GM18867 (cell line): ENCODE measurements around the gene CHTF18.
A peak's percentile ranks its signal among the peaks of the same experiment; 100 is the strongest.
"Not testable (repeated sequence)": the region's sequence is repeated elsewhere in the genome, so short reads cannot be mapped to it uniquely, and the experiment has no call there.

ENCODE experiments used
- ATAC-seq: cut with Tn5 transposase; IDR thresholded peaks from one replicate; pipeline ENCODE4 v1.9.1; 2021; ENCODE audit warnings: mild to moderate bottlenecking, moderate library complexity; ENCODE audit not compliant: unreplicated experiment

Gene CHTF18

DNA sequence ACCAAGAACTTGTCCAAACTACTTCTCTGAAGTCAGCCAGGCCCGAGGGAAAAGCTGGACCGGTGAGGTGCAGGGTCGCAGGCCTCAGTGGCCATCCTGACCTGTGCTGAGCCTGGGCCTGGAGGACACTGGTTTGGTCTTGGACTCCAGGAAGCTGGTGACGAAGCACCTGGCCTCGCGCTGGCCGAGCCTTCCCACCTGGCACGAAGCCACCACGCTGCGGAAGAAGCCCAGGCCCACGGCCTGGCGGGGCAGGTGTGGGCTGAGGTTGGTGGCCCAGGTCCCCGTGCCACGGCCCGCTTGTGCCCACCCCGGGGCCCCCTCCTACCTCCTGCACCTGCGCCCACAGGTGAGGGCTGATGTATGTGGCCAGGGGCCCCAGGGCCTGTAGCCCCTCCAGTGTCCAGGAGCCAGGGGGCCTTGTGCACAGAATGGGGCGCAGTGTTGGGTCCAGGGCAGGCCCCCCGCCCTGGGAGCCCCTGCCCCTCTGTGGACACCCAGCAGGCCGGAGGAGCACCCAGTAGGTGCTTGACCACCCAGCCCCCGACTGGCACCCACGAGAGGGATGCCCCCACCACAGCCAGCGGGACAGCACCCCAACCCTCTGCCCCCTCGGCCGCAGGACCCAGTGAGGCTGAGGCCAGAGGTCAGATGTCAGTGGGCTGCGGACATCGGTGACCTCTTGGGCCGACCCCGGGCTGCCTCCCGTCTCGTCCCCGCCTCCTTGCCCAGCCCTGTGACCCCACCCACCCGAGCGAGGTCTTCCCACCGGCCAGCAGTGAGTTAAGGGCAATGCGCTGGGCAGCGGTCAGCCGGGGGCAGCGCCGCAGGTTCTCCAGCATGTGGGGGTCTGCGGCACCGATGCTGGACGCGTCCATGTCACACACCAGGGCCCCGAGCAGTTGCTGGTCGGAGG is 14.1 kb upstream of the CHTF18 start:
- ATAC-seq = no peak

- no peak for ATAC-seq
Observed at GRCh38 chr16:775236-775796, 13.1 kb upstream of the CHTF18 start.

GRCh38 chr16:776298-776697 is 12.1 kb upstream of the CHTF18 start:
- ATAC-seq = not testable (repeated sequence)

DNA sequence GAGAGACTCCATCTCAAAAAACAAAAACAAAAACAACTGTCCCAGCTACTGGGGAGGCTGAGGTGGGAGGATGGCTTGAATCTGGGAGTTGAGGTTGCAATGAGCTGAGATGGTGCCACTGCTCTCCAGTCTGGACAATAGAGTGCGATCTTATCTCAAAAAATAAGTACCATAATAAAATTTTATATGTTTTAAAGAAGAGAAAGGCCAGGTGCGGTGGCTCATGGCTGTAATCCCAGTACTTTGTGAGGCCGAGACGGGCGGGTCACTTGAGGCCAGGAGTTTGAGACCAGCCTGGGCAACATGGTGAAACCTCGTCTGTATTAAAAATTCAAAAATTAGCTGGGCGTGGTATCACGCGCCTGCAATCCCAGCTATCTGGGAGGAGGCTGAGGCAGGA is 11.6 kb upstream of the CHTF18 start:
- no peak for ATAC-seq

DNA sequence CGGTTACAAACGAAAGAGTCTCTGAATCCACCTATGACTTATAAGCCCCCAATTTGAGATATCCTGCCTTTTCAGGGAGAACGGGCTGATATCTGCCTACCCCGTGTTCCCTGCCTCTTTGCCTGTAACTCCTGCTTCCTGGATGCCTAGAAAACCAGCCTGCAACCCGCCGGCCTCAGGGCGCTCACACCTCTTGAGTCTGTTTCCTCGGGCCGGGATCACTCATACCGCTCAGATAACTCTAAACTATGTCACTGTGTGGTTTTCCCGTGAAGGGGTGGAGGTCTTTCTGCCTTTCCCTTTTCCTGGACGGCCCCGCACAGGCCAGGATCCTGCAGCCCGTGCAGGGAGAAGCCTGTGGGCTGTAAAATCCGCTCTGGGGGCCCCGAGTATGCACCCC is 10.6 kb upstream of the CHTF18 start:
- ATAC-seq = no peak

GRCh38 chr16:778447-778846 is 10.0 kb upstream of the CHTF18 start:
- no peak for ATAC-seq

GRCh38 chr16:778909-779527 is 9.4 kb upstream of the CHTF18 start:
- ATAC-seq = no peak

DNA sequence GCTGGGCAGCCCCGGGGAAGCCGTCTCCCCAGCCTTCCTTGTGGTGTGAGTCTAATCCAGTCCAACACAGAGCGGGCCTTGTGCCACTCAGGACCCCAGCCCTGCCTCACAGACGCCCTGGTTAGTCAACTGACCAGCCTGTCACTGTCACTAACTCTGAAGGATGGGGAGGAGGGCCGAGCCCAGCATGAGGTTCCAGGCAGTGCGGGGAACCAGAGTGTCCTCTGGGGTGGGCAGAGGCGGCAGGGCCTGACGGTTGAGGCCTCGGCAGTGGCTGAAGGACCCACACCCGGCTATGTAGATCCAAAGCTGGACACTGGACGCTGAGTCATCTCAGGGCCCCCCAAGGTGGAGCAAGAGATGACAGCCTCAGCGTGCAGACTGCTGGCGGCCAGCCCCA is 8.9 kb upstream of the CHTF18 start:
- no peak for ATAC-seq

GRCh38 chr16:780296-780695 is 8.1 kb upstream of the CHTF18 start:
- no peak for ATAC-seq

- no peak for ATAC-seq
Observed at GRCh38 chr16:781346-782010, 6.9 kb upstream of the CHTF18 start.

- ATAC-seq = no peak
Observed at GRCh38 chr16:782258-782657, 6.2 kb upstream of the CHTF18 start.

- no peak for ATAC-seq
Observed at GRCh38 chr16:782766-783403, 5.5 kb upstream of the CHTF18 start.

- ATAC-seq = no peak
Observed at GRCh38 chr16:783404-784161, 4.8 kb upstream of the CHTF18 start.

DNA sequence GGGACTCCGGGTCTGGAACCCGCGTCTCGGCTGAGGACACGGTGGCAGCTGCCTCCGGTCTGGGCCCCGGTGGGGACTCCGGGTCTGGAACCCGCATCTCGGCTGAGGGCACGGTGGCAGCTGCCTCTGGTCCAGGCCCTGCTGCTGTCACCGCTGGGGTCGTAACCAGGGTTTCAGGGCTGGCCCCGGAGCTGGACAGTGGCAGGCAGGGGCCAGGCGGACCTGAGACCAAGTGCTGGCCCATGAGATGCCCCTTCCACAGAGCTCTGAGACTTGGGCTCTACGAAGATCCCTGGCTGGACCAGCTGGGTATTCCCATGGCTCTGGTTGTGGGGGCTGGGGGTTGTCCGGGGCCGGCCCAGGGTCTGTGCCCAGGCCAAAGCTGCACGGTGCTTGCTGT is 4.0 kb upstream of the CHTF18 start:
- no peak for ATAC-seq

DNA sequence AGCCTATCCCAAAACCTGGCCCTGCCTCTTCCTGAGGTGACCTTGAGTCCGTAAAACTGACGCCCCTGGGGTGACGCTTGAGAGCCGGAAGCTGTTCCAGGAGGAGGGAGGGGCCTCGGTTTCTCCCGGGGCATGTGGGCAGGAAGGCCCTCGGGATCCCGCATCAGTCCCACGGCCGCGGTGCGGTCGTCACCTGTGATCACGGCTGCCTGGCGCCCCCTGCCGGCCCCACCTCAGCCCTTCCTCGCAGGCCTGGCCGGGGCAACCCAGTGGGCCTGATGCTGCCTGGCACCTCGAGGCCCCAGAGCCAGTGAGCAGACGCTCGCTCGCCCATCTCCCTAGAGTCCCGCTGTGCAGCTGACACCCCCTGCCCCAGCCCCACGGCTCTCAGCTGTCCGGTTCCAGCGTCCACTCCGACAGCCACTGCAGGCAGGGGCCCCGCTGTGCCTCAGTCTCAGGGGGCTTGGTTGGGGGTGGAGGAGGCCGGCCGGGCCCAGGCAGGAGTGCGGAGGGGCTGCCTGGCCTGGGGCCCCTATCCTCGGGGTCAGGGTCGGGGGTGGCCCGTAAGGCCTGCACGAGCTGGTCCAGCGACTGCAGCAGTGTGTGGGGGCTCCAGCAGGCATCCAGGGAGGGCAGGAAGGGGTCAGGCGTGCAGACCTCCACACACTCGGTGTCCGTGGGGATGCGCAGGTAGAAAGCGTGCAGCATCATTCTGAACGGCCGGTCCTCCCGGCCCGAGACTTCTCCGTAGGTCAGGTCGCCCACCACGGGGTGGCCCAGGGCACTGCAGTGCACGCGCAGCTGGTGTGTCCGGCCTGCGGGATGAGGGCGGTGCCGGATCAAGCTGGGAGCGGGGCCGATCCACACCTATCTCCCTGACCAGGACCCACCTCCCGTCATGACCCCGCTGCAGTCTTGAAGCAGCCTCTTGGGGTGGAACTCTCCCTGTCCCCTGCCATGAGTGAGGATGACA is 2.6 kb upstream of the CHTF18 start:
- ATAC-seq = no peak

DNA sequence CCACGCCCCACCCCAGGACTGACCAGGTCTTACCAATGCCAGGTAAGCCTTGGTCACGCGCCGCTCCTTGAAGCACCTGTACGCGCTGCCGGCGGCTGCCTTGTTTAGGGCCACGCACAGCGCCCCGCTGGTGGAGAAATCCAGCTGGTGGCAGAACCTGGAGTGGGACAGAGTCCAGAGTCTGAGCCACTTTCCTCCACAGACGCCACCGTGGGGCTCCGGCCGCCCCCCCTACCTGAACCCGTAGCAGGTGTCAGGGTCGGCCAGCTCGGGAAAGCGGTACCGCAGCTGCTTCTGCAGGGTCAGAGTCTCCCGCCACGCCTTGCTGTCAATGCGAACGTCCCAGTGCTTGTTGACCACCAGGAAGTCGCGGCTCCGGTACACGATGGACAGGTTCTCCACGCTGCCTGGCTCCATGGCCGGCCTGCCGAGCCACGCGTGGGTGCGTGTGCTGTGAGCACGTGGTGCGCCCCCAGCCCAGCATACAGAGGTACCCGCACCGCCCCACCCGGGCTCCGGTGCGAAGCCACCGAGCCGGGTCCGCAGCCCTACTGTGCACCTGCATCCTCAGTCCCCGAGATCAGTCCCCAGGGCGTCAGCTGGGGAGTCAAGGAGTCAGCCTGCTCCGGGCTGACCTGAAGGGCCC is 976 bp upstream of the CHTF18 start:
- no peak for ATAC-seq

GRCh38 chr16:787978-788398 is 432 bp upstream of the CHTF18 start, which contains the start of gene RPUSD1:
Gene RPUSD1, minus strand, starts transcription at chr16:788381. Its CDS starts 644 bp downstream, at chr16:787737.
- peak; percentile 18 for ATAC-seq

DNA sequence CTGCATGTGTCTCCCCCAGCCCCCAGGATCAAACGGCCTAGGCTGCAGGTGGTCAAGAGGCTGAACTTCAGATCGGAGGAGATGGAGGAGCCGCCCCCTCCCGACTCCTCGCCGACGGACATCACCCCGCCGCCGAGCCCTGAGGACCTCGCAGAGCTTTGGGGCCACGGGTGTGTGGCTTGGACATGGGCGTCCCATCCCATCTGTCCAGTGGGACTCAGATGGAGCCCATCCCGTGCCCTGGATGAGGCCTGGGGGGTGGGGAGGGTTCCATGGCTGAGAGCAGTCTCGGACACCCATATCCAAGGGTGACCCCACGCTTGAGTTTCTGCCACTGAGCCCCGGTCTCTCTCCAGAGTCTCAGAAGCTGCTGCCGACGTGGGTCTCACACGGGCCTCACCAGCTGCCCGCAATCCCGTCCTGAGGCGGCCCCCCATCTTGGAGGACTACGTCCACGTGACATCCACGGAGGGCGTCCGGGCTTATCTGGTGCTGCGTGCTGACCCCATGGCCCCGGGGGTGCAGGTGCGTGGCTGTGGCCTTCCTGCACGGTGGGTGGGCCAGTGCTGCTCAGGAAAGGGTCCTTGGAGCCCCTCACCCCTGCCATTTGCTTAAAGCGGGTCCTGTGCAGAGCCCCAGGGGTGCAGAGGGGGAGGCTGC is 901 bp downstream of the CHTF18 start:
- ATAC-seq = no peak
